Heart right ventricle (tissue), 16 donors: ENCODE measurements around the gene SYS1. TPM values are rescaled to one million over a fixed set of nuclear protein-coding genes. Genes with fewer than 3 reads are reported as not detected.

Experiments
- ATAC-seq, 8 donors: fragments of 200-7000 bp; cut with Tn5 transposase; one replicate each; pipeline ENCODE4 v1.9.1; 2020; ENCODE audit warnings: mild to moderate bottlenecking in 8 of 8, moderate library complexity in 8 of 8, moderate number of reproducible peaks in 1 of 8
- DNase-seq, 2 donors: peaks; one replicate each; pipeline ENCODE4 v3.0.0-alpha.2; 2020
- H3K27ac ChIP-seq, 10 donors: fragments of 200-600 bp; sonication (generic) in 2 of 10; one replicate each; pipeline versions ENCODE4 v1.5.0 to v1.8.0; 2020 to 2022; ENCODE audit warnings: mild to moderate bottlenecking in 3 of 10
- H3K27me3 ChIP-seq, 7 donors: fragments of 200-600 bp; one replicate each; pipeline ENCODE4 v1.8.0; 2021 to 2022; ENCODE audit warnings: mild to moderate bottlenecking in 2 of 7
- H3K36me3 ChIP-seq, 9 donors: fragments of 200-600 bp; sonication (generic) in 1 of 9; one replicate each; pipeline versions ENCODE4 v1.5.0 to v1.8.0; 2020 to 2022; ENCODE audit warnings: mild to moderate bottlenecking in 2 of 9
- H3K4me1 ChIP-seq, 9 donors: fragments of 200-600 bp; sonication (generic) in 1 of 9; one replicate each; pipeline versions ENCODE4 v1.5.0 to v1.8.0; 2020 to 2022; ENCODE audit warnings: mild to moderate bottlenecking in 4 of 9
- H3K4me3 ChIP-seq, 10 donors: fragments of 200-600 bp; sonication (generic) in 2 of 10; one replicate each; pipeline versions ENCODE4 v1.5.0 to v1.8.0; 2020 to 2022; ENCODE audit warnings: mild to moderate bottlenecking in 7 of 10, moderate library complexity in 2 of 10
- H3K9me3 ChIP-seq, 11 donors: fragments of 200-600 bp in 10 of 11; sonication (generic) in 2 of 11; one replicate each; pipeline versions ENCODE4 v1.5.0 to v1.8.0; 2013 to 2022; ENCODE audit warnings: mild to moderate bottlenecking in 2 of 11, control low read depth in 1 of 11, moderate library complexity in 1 of 11
- CTCF ChIP-seq, 9 donors: fragments of 200-600 bp; sonication (generic) in 2 of 9; IDR thresholded peaks; one replicate each; pipeline versions ENCODE4 v1.5.0 to v1.8.0; 2021 to 2022; ENCODE audit warnings: antibody characterized with exemption in 9 of 9, mild to moderate bottlenecking in 5 of 9, moderate library complexity in 1 of 9
- WGBS, 2 donors: extraction: QIAGEN DNeasy Blood & Tissue Kit; methylation state at CpG; one replicate each; pipeline ENCODE4 v1.1.7; 2013; ENCODE audit warnings: inconsistent platforms in 1 of 2; 5-methylcytosine and 5-hydroxymethylcytosine counted together
- intact Hi-C, 10 donors: fragments of 100-400 bp; cut with DNase I; formaldehyde crosslinking; loops; one replicate each; pipeline versions ENCODE4 v1.11.1 to v1.14.2; 2022
- polyA plus RNA-seq, 2 donors: library from polyadenylated mRNA; stranded (reverse); fragments of 200-250 nt; gene quantifications; one replicate each; pipeline ENCODE4 v1.2.3, GENCODE V29; 2013
- total RNA-seq, 10 donors: library from RNA; stranded (reverse); fragmentation: NEBNext Ultra II Directional in 3 of 10; extraction: Animal tissue kit (Norgen Biotek cat#: 25700) in 3 of 10; gene quantifications; one replicate each; pipeline versions ENCODE4 v1.2.1 to v1.2.4, GENCODE V29; 2021 to 2023
- donor health status: Arrhythmogenic right ventricular cardiomyopathy.
- donor health status: ischemic (EF 13 %, LVEDD 7.1; RV severe dilation, severe dysfunction).
- donor health status: healthy with polysubstance abuse.
- donor health status: DM: no; HTN: yes; CAD: no.
- donor health status: DM: no; HTN: no; CAD: no.
- donor health status: ischemic (EF 25% LVEDD 6.9; RV normal size, moderate dysfunction).
- donor health status: ischemic (EF 25% LVEDD 5.7; RV mildly dilated, moderate dysfunction).
- donor health status: healthy.
- donor health status: DM: yes; HTN: yes; CAD: no.
- donor health status: Ischemic cardiomyopathy.
- donor health status: ischemic (EF 35%, LVEDD 5.7; RV mildly dilated, moderate dysfunction).
- donor health status: nonischemic (EF 11% LVEDD 7.7; RV severe dilation, severe dysfunction).
- donor health status: DM: yes; HTN: yes; CAD: no.
- donor health status: PGD.
- donor health status: ischemic (EF 29% LVEDD 5.4; RV normal size, mild dysfunction).
- donor health status: nonischemic (EF 23%, LVEDD 6.1; RV moderate dilation, normal function).

SYS1 gene
- total and polyA plus RNA-seq, 12 donors, result 11.7 to 34.5 (median 18.2) TPM

DNA sequence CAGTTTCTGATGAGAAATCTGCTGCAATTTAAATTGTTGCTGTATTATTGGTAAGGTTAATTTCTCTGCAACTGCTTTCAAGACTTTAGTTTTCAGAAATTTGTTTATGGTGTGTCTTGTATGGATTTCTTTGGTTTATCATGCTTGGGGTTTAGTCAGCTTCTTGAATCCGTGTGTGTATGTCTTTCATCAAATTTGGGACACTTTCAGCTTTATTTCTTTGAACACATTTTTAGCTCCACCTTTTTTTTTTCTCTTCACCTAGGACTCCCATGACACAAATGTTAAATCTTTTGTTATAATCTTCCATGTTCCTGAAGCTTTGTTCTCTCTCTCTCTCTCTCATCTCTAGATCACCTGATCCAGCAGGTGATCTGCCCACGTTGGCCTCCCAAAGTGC is 28.6 kb downstream of the SYS1 start:
- Histone ChIP-seq H3K27ac (no peak overlapping the region), H3K4me1 (no peaks in the 10 kb centered on the region), H3K9me3 (peaks cover 0 to 7% (median 0%) of the 10 kb centered on the region in 11 donors), H3K27me3 (no peaks in the 10 kb centered on the region), H3K36me3 (peaks cover 0 to 3% (median 0%) of the 10 kb centered on the region in 9 donors), H3K4me3 (no peak overlapping the region)
- no peak for TF ChIP-seq CTCF (IDR thresholded peaks at IDR 0.05)
- DNase-seq, result no peak
- 56 to 75% methylated on average over 2 of the region's 2 CpGs for WGBS, 2 donors
- no peak for ATAC-seq
- intact Hi-C loops, result no loop called here

DNA sequence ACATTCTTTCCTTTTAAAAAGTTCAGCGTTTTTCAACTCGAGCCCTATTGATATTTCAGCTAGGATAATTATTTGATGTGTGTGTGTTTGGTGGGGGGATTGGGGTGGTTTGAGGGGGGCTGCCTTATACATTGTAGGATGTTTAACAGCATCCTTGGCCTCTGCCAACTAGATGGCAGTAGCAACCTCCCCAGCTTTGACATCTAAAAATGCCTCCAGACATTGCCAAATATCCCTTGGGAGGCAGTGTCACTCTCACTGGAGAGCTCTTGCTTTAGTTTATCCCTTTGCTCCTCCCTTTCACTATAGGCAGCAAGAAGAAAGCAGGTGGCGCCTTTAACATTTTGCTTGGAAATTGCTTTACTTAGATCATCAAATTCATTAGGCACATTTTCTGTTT is 29.8 kb downstream of the SYS1 start:
- Histone ChIP-seq H3K4me1 (no peaks in the 10 kb centered on the region), H3K4me3 (no peak overlapping the region), H3K9me3 (peaks cover 0 to 2% (median 0%) of the 10 kb centered on the region in 11 donors), H3K36me3 (peaks cover 0 to 3% (median 0%) of the 10 kb centered on the region in 9 donors), H3K27me3 (no peaks in the 10 kb centered on the region), H3K27ac (no peak overlapping the region)
- WGBS, 2 donors, result 81 to 83% methylated on average over 3 of the region's 3 CpGs
- TF ChIP-seq CTCF (IDR thresholded peaks at IDR 0.05), result peak in 4 of 9 donors; percentile 16 to 37 (median 21)
- ATAC-seq, result peak in 1 of 8 donors; percentile 52
- intact Hi-C loops, result no loop called here
- no peak for DNase-seq

GRCh38 chr20:45394221-45395113 is 31.5 kb downstream of the SYS1 start:
- TF ChIP-seq CTCF (IDR thresholded peaks at IDR 0.05), result no peak

GRCh38 chr20:45395114-45395415 is 32.1 kb downstream of the SYS1 start:
- DNase-seq (no peak), ATAC-seq (no peak)
- Histone ChIP-seq H3K27ac (no peak overlapping the region), H3K27me3 (no peaks in the 10 kb centered on the region), H3K4me1 (no peaks in the 10 kb centered on the region), H3K4me3 (no peak overlapping the region), H3K9me3 (peaks cover 0 to 8% (median 0%) of the 10 kb centered on the region in 11 donors), H3K36me3 (peaks cover 0 to 3% (median 0%) of the 10 kb centered on the region in 9 donors)
- WGBS, 2 donors, result 94% methylated on average over 7 of the region's 7 CpGs
- no peak for TF ChIP-seq CTCF (IDR thresholded peaks at IDR 0.05)
- intact Hi-C loops, result no loop called here

More at GRCh38 chr20:45394221-45395113, 31.5 kb downstream of the SYS1 start:
- DNase-seq, result no peak
- H3K36me3 ChIP-seq, result peaks cover 0 to 3% (median 0%) of the 10 kb centered on the region in 9 donors
- intact Hi-C loops, result no loop called here
- no peak overlapping the region for H3K4me3 ChIP-seq
- H3K4me1 ChIP-seq, result no peaks in the 10 kb centered on the region
- WGBS, 2 donors, result 84 to 87% methylated on average over 21 of the region's 21 CpGs
- H3K27me3 ChIP-seq, result no peaks in the 10 kb centered on the region
- no peak overlapping the region for H3K27ac ChIP-seq
- ATAC-seq, result no peak
- peaks cover 0 to 6% (median 0%) of the 10 kb centered on the region in 11 donors for H3K9me3 ChIP-seq
